D721Med (cell line): ENCODE results near the gene CFAP54.

Experiments used
- DNase-seq: peaks from one replicate; pipeline ENCODE4 v3.0.0; 2011; ENCODE audit warnings: low spot score; ENCODE audit not compliant: insufficient read length
- FAIRE-seq: peaks from 2 replicates; lab custom pipeline; 2011; peaks lifted over from hg19 to GRCh38; lab: Jason Lieb, UNC
- CTCF ChIP-seq: IDR thresholded peaks from 2 replicates; pipeline ENCODE4 v1.5.1; 2012; ENCODE audit warnings: mild to moderate bottlenecking, control low read depth; ENCODE audit not compliant: insufficient read depth; ENCODE audit errors: missing control alignments

The CFAP54 gene

GRCh38 chr12:96828169-96828789 is 338.9 kb downstream of the CFAP54 start:
- TF ChIP-seq CTCF, result no peak
- FAIRE-seq, result no peak
- DNase-seq, result no peak

DNA sequence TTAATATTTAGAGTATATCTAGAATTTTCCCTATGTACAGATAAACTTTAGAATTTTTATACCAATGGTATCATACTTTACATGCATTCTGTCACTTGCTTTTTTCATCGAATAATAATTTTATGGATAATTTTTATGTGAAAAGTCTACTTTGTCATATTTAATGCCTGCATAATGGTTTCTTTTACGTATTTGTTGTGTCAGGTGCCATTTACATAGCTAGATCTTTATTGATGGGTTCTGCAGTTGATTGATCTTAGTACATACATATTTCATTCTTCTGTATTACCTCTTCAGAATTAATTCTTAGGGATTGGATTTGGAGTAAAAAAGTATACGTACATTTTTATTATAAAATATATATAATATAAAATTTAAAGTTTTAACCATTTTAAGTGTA is 340.0 kb downstream of the CFAP54 start:
- TF ChIP-seq CTCF, result no peak
- FAIRE-seq (no peak), DNase-seq (no peak)

DNA sequence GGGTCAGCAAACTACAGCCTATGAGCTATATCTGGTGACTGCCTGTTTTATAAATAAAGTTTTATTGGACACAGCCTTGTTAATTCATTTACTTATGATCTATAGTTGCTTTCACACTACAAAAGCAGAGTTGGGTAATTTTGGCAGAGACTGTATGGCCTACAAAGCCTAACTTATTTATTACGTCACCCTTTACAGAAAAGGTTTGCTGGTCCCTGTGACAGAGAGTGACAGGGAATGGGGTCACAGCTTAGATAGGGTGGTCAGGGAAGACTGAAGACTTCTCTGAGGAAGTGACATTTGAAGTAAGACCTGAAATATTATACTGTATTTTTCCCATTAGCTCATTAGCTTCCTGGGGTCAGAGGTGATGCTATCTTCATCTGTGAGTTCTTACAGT is 342.0 kb downstream of the CFAP54 start:
- no peak for TF ChIP-seq CTCF
- no peak for FAIRE-seq
- DNase-seq, result no peak

GRCh38 chr12:96846293-96846692 is 356.9 kb downstream of the CFAP54 start:
- FAIRE-seq (no peak), DNase-seq (no peak)
- no peak for TF ChIP-seq CTCF

- no peak for DNase-seq
- no peak for TF ChIP-seq CTCF
- FAIRE-seq, result no peak
These were observed 361.3 kb downstream of the CFAP54 start for GRCh38 chr12:96850676-96851075.

- DNase-seq (no peak), FAIRE-seq (no peak)
- TF ChIP-seq CTCF, result no peak
These were observed 368.8 kb downstream of the CFAP54 start for GRCh38 chr12:96858162-96858561.

GRCh38 chr12:96861656-96862055 is 372.3 kb downstream of the CFAP54 start:
- no peak for DNase-seq
- FAIRE-seq, result no peak

More at GRCh38 chr12:96861656-96862055, 372.3 kb downstream of the CFAP54 start:
- TF ChIP-seq CTCF, result no peak
